Activated T-cell treated with anti-CD3 and anti-CD28 coated beads for 48 hours (primary cell): ENCODE results near the gene SNCB.
A peak's percentile ranks its signal among the peaks of the same experiment; 100 is the strongest.
"Not testable (repeated sequence)": the region's sequence is repeated elsewhere in the genome, so short reads cannot be mapped to it uniquely, and the experiment has no call there.

Experiments
- DNase-seq: peaks from one replicate; pipeline ENCODE4 v3.0.0-alpha.2; 2020; ENCODE audit warnings: low read depth

The SNCB gene

DNA sequence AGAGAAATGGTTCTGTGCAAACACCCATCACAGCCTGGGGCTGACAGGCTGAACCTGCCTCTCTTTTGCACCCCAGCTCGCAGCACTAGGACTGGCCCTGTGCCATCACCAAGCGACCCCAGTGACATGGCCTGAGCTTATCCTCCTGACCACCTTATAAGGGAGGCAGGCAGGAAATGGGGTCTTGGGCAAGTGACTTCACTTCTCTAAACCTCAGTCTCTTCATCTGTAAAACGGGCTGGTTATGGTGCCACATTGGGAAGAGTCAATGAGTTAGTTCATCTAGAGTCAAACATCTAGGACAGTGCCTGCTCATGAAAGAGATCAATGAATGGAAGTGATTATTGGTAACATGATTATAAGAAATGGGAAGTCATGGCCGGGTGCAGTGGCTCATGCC, 6.2 kb downstream of the SNCB start:
- no peak for DNase-seq

DNA sequence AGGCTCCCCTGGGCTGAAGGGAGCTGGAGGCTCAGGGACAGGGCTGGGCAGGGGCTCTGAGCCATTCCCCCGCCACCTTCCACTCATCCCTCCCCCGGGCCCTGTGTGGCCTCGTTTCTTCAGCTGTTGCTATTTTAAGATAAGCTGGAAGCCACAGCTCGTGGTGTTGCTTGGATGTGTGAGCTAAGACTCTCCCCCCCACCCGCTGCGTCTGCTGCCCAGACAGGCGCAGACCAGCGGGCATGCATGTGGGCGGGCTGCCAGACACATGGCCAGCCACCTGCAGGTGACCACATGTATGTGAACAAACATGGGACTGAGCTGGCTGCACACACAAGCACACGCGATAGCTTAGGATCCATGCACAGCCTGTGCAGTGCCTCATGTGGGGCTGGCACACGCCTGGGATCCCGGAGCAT, 8.7 kb downstream of the SNCB start:
- DNase-seq = no peak

DNA sequence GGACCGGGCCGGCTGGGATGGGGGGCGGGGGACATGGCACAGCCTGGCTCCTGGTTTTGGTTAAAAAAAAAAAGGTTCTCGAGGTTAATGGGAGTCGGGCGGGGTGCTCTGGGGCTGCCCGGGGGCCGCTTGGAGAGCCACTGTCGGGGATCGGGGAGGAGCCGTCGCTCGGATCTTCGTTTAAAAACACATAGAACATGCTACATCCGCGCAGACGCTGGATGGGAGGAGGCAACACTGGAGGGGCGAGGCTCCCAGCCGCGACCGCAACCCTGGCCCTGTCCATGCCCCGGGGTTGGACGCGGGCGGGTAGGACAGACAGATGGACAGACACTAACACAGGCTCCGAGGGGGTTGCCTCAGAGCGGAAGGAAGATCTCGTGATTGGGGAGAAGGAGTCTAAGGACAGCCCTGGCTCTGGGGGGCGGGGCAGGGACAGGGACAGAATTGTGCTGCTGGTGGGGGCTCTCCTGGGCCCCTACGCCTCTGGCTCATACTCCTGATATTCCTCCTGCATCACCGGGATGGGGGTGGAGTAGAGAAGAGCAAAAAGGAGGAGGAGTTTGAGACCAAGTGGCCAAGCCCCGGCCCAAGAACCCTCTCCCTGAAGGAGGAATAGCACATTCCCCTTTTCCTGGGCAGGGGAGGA, 9.9 kb downstream of the SNCB start:
- no peak for DNase-seq

DNA sequence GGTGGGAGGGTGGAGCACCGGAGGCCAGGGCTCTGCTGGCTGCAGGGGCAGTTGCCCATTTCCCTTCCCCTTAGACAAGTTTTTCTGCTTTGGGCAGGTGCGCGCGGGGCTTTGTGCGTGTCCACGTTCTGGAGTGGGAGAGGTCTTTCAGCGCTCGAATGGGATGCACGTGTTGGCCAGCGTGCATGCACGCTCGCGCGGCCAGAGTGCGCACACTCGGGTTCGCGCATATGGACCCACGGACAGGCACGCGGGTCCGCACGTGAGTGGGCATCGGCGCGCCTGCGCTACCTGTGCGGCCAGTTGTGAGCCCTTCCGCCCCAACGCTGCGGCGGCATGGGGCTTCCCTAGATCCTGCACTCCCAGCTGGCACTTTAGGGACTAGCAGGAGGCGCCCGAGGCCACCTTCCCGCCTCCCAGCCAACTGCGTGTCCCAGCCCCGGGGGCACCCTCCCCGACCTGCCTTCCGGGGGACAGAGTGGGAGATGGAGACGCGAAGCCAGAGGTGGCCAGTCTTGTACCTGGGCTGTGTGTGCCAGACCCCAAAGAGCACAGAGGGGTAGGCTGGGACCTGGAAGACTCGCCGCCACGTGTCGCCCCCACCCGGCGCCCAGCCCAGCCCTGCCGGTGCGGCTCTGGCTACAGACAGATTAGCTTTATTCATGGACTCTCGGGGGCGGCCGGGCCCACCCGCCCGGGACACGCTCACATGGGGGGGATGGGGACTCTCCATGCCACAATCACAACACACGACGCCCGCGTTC, 10.6 kb downstream of the SNCB start:
- DNase-seq = no peak

DNA sequence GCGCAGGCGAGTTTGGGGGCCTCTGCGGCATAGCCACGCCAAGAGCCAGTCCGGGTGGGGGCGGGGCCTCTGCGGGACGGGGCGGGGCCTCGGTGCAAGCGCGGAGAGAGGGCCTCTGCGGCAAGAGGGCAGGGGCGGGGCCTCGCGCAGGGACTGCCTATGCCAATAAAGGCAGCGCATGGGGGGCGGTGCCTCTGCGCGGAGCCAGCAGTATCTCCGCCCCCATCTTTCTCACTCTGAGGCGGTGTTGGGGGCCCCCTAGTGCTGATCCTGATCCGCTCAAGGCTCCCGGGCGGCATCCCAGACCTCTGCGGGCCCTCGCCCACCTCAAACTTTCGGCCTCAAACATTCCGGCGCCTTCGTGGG, 11.1 kb downstream of the SNCB start:
- DNase-seq = peak; percentile 86

DNA sequence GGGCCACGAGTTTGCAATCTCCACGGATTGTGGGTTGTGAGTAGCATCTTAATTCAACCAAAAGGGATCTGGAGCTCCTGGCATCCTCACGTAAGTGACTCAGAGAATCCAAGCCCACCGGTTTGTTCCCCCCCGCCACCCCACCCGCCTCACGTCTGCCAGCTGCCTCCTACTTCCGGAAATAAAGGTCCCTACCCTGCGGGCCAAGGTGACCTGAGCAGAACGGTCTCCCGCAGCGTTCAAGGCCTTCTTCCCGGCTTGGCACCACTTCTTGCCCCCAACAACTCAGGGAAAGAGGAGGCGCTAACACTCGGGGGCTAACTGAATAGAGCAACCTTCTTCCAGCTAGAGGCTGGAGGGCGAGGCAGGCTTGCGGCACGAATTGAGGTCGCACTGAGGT, 11.6 kb downstream of the SNCB start:
- DNase-seq = no peak

DNA sequence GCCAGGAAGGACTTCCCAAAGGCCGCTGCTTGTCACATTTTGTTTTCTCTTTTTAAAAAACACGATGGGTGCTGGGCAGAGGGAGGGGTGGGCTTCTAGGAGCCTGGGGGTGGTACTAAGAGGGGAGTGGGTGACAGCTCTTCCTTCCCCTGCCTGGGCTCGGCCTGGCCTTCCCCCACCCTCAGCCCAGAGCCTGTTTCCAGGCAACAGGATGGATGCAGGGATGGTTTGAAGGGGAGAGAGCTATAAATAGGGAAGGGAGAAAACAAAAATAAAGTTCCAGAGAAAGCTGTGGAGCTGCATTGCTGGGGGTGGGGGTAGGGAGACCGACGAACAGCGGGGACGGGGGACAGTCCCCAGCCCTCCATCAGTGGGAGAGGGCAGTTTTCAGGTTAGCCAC, 13.8 kb downstream of the SNCB start:
- no peak for DNase-seq

DNA sequence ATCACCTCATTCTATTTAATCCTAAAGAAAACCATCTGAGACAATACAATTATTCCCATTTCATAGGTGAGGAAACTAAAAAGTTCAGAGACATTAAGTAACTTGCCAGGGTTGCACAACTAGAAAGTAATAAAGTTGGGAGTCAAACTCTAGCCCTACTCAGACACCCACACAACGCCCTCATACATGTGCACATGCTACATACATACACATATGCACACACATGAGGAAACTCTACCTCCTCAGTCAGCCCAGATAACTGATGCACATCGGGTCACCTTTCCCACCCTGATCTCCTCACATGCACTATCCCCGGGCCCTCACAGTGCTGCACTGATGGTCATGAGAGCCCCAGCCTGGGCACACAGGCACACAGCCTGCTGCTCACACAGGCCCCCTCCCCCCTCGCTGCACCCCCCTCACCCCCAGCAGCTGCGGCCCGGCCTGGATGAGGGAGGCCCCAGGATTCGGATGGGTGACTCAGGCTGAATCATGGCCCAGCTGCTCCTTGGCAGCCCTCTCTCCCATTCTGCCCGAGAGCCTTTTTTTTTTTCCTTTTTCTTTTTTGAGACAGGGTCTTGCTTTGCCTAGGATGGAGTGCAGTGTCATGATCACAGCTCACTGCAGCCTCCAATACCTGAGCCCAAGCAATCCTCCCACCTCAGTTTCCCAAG, 15.4 kb downstream of the SNCB start:
- no peak for DNase-seq

DNA sequence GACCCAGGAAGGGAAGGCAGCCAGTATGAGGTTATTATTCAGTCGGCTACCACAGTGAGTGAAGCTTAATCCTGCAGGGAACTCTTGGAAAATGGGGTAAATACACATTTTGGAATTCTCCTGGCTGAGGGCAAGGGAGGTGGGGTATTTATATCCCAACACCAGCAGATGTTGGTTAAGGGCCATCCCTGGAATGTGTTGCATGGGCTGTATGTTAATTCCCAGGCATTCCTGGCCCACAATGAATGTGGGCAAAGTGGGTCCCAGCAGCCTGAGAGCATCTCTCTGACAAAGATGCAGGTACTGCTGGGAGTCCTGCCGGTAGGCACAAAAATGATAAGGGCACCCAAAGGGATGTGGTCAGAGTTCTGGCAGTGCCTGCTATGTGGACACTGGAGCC, 17.5 kb downstream of the SNCB start:
- DNase-seq = no peak

DNA sequence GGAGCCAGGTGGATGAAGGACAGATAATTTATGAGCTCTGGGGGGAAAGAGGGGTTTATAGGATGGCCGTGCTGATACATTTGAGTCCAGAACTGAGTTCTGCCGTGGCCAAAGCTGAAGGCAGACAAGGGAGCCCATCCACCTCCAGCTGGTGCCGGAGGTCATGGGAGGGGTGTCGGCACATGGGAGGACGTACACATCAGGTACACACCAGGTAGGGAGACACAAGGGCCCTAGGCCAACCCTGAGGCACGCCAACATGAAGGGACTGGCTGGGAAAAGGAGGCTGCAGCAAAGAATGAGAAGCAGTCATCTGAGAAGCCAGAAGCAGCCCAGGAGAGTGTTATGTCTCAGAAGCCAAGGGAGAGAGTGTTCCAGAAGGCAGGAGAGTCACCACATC, 18.3 kb downstream of the SNCB start:
- DNase-seq = no peak

DNA sequence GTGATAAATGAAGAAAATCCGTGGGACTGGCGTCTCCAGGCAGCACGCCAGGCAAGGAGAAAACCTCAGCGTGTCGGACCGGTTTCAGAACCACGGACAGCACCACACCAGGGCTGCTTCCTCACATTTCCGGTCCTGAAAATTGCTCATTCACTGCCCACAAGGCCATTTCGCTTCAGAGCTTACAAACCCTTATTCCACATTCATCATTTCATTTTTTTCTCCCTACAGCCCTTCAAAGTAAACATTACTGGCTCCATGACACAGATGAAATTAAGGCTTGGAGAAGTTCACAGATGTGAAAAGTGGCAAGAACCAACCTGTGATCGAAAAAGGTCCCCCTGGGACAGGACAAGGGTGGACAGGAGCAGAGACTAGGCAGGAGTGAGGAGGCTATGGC, 18.9 kb downstream of the SNCB start:
- no peak for DNase-seq

DNA sequence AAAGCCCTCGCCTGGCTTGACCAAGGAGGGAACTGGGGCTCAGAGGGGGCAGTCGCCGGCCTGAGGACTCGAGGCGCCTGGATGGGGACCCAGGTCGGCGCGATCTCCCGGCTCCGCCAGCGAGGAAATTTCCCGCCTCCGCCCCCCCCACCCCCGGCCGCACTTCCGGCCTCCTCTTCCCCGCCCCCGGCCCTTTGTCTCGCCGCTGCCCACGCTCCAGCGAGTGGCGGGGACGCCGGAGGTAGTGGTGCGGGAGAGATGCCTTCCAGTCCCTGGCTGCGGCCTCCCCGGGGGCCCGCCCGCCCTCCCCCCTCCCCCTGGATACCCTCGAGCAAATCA, 19.9 kb downstream of the SNCB start:
- no peak for DNase-seq

DNA sequence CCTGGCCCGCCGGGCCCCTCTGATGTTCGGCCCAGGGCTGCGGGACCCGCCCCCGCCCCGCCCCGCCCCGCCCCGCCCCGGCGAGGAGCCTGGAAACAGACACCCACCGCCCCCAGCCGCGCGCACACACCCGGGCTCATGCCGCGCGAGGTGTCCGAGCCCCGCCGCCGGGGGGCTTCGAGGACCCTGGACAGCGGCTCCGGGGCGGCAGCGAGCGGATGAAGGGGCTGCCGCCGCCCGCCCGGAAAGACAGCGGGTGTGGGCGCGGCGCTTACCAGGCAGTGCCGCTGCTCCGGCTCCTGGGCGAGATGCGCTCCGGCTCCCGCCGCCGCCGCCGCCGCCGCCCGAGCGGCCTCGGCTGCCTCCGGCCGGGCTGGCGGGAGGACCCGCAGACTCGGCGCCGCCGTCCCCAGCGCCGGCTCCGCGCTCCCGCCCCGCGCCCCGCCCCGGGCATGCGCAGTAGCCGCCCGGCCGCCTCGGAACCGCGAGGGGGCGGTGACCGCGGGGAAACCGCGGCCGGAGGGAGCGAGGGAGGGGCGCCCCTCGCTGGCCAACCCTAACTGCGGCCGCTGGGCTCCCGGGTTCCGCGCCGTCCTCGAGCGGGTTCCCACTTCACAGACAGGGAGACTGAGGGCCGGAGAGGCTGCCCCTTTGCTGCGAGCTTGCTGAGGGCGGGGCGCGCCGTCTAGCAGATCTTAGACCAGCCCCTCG, 20.5 kb downstream of the SNCB start, which contains the start of gene GPRIN1:
Gene GPRIN1 (minus strand): TSS at position 433 of the 711 bp plus-strand sequence. CDS start 10,322 bp downstream, outside the sequence.
- DNase-seq = peak; percentile 77

DNA sequence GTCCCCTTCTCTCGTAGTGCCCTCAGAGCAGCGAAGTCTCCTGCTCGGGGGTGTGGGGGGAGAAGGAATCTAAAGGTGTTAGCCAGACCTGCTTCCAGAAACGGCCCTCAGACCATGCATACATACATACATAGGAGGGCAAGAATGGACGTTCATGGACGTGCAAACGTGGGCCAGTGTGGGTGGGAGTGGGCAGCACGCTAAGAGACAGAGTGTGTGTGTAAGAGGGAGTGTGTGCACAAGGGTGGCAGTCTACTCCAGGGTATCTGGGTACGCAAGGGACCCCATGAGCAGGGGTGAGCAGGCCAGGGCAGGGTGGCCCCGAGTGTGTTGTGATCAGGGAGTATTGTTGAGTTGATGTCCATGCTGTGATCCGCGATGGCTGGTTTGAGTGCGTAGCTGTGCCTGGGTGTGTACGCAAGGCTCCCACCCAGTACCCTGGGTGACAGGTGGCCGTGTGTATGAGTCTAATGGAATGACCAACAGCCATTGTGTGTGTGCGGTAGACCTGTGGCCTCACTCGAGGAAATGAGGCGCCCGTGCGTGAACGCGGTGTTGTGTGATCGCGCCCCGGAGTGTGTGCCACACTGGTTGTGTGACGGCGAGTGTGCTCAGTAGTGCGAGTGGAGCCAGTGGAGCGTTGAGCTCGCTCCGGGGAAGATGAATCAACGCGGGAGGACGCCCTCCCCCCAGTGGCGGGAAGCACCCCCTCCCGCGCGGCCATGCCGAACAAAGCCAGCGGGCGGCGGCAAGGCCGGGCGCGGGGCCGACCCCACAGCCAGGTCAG, 21.2 kb downstream of the SNCB start:
- DNase-seq = no peak

DNA sequence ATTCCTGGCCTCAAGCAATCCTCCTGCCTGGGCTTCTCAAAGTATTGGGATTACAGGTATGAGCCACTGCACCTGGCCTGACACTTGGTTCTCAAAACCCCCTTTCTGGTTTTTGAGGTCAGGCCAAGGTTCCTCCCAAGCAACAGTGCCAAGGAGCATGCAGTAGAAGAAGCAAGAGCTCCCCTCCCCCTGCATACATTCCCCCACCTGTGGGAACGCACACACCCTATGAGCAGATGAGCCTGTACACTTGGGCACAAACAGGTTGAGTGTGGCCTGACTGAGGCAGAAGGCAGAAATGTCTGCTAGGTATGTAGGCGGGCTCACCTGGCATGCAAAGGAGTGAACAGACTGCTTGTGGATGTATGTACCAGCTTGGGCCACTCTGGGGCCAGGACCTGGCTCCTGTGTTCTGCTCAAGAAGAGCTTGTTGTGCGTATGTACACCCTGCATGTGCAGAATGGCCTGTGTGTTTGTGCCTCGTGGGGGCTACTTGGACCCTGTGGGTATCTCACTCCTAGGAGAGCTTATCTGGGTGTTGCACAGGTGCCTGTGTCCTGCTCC, 22.1 kb downstream of the SNCB start:
- DNase-seq = no peak

DNA sequence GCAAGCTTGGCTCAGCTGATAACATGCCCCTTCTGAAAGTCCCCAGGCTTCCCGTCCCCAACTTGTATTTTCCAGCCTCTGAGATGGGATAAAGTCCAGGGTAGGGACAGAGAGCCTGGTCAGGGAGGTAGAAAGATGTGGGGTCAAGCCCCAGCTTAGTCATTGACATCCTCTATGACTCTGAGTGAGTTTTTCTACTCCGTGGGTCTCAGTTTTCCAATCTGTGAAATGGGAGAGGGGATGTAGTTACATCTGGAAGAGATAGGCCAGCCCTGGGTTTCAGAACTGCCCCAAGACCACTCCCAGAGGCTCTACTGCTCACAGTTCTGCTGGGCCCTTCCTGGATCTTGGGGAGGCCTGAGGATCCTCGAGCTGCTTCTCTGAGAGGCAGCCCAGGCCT, 23.5 kb downstream of the SNCB start:
- DNase-seq = no peak

DNA sequence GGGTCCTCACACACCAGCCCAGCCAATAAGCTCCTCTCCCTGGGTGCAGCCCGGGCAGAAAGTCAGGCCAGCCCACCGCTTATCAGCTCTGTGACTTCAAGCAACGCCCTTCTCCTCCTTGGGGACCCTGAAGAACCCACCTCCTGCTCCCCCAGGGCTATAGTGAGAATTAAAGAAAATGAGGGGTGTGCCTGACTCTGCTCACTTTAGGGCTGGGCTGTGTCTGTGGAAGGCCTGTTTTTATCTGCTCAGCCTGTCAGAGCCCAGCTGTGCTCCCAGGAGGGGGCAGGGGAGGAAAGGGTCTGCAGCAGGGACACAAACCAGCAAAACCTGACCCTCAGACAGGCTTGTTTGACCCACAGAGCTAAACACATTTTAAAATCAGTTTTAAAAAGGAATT, 24.3 kb downstream of the SNCB start:
- no peak for DNase-seq

DNA sequence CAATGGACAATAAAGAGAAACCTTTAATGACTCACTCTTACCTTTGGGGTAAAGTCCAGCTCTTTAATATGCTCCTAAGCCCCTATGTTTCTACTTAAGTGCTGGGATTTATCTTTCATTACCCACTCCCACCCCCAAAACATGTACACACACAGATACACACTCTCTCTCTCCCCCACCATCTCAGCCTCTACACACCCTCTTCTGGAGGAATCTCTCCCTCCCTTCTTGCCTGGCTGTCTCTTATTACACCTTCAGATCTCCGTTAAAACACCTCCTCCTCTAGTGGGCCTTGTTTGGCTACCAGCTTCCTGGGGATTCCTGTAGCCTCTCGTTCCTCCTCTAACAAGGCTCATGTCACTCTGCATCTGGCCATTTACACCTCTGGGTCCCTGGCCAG, 27.2 kb downstream of the SNCB start:
- no peak for DNase-seq

DNA sequence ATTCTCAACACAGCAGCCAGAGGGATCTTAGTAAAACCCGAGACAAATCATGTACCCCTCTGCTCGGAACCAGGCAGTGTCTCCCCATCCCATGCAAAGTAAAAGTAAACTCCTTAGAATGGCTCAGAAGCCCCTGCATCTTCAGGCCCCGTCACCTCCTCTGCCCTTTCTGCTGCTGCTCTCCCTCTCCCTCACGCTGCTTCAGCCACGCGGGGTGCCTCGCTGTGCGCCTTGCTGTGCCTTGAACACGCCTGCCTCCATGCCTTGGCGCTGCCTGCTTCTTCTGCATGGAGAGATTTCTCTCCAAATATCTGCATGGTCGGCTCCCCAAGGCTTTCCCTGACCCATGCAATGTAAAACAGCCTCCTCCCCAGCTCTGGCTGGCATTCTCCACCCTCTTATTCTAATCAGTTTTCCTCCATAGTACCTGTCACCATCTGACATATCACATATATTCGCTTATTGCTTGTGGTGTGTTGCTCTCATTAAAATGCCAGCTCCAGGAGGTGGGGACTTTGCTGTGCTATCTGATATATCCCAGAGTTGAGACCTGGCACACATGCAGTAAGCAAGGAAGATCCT, 28.3 kb downstream of the SNCB start:
- no peak for DNase-seq

DNA sequence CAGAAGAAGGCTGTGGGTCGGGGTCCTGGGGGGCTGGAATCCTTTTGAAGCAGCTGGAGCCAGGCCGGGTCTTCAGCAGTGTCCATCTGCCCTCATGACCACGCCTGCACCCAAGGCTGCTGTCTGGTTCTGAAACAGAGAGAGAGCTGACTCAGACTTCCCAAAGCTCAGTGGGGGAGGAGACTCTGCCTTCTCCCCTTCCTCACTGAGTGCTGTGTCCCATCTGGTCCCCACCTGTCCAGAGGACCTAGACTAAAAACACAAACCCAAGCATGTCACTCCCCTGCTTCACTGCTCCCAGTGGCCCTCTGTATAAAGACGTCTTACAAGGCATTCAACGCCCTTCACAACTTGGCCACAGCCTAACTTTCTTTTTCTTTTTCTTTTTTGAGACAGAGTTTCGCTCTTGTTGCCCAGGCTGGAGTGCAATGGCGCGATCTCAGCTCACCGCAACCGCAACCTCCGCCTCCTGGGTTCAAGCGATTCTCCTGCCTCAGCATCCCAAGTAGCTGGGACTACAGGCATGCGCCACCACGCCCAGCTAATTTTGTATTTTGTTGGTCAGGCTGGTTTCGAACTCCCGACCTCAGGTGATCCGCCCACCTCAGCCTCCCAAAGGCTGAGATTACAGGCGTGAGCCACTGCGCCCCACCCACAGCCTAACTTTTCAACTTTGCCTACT, 30.4 kb downstream of the SNCB start:
- not testable (repeated sequence) for DNase-seq
